ENCODE results near the gene RC3H1.

DNA sequence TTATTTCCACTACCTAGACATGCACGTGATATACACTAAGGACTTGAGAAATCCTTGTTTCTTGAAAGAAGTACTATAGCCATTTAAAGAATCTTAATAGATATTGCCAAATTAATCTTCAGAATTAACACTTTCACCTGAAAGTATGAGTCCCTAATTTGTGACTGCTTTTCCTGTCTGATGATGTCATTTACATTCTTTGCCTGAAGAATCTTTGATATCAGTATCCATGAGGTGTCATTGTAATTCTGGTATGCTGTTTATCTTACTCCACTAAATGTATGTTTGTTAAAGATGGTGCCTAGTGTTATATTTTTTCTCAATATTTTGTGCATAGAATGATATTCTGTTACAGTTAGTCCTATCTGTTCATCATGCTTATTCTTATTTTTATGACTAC is 48.5 kb upstream of the RC3H1 start:
- TF ChIP-seq, protein P1, sequence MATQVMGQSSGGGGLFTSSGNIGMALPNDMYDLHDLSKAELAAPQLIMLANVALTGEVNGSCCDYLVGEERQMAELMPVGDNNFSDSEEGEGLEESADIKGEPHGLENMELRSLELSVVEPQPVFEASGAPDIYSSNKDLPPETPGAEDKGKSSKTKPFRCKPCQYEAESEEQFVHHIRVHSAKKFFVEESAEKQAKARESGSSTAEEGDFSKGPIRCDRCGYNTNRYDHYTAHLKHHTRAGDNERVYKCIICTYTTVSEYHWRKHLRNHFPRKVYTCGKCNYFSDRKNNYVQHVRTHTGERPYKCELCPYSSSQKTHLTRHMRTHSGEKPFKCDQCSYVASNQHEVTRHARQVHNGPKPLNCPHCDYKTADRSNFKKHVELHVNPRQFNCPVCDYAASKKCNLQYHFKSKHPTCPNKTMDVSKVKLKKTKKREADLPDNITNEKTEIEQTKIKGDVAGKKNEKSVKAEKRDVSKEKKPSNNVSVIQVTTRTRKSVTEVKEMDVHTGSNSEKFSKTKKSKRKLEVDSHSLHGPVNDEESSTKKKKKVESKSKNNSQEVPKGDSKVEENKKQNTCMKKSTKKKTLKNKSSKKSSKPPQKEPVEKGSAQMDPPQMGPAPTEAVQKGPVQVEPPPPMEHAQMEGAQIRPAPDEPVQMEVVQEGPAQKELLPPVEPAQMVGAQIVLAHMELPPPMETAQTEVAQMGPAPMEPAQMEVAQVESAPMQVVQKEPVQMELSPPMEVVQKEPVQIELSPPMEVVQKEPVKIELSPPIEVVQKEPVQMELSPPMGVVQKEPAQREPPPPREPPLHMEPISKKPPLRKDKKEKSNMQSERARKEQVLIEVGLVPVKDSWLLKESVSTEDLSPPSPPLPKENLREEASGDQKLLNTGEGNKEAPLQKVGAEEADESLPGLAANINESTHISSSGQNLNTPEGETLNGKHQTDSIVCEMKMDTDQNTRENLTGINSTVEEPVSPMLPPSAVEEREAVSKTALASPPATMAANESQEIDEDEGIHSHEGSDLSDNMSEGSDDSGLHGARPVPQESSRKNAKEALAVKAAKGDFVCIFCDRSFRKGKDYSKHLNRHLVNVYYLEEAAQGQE (IDR thresholded peaks at IDR 0.05), result no peak
- TF ChIP-seq TAF1 (conservative IDR thresholded peaks at IDR 0.05) (no peak), SP1 (IDR thresholded peaks at IDR 0.05) (no peak), RAD21 (IDR thresholded peaks at IDR 0.05) (no peak), EGR1 (IDR thresholded peaks at IDR 0.05; ENCODE audit: low read depth in 2 of 2) (no peak), HNF4G (IDR thresholded peaks at IDR 0.05) (no peak)
- TF ChIP-seq, protein P2, sequence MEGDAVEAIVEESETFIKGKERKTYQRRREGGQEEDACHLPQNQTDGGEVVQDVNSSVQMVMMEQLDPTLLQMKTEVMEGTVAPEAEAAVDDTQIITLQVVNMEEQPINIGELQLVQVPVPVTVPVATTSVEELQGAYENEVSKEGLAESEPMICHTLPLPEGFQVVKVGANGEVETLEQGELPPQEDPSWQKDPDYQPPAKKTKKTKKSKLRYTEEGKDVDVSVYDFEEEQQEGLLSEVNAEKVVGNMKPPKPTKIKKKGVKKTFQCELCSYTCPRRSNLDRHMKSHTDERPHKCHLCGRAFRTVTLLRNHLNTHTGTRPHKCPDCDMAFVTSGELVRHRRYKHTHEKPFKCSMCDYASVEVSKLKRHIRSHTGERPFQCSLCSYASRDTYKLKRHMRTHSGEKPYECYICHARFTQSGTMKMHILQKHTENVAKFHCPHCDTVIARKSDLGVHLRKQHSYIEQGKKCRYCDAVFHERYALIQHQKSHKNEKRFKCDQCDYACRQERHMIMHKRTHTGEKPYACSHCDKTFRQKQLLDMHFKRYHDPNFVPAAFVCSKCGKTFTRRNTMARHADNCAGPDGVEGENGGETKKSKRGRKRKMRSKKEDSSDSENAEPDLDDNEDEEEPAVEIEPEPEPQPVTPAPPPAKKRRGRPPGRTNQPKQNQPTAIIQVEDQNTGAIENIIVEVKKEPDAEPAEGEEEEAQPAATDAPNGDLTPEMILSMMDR (IDR thresholded peaks at IDR 0.05; ENCODE audit: low read depth, low read length, missing input control), result no peak

Data from liver (tissue), 3 donors.